BE2C (cell line): ENCODE results near the gene PIGL.

ENCODE experiments used
- DNase-seq: peaks from one replicate; pipeline ENCODE4 v3.0.0-alpha.2; 2020
- H3K27me3 ChIP-seq: fragments of 250-450 bp; sonication (Bioruptor Pico); 2 replicates; pipeline ENCODE4 v1.5.1; 2020; ENCODE audit warnings: mild to moderate bottlenecking
- H3K36me3 ChIP-seq: fragments of 250-450 bp; sonication (Bioruptor Pico); 2 replicates; pipeline ENCODE4 v1.5.1; 2020; ENCODE audit warnings: mild to moderate bottlenecking
- H3K4me1 ChIP-seq: fragments of 250-450 bp; sonication (Bioruptor Pico); 2 replicates; pipeline ENCODE4 v1.5.1; 2020
- H3K4me3 ChIP-seq: 2 replicates; pipeline ENCODE4 v1.5.1; 2011; ENCODE audit warnings: low read depth, low read length
- H3K9me3 ChIP-seq: fragments of 250-450 bp; sonication (Bioruptor Pico); 2 replicates; pipeline ENCODE4 v1.5.1; 2020
- TF ChIP-seq, protein P1 (sequence below): IDR thresholded peaks from 2 replicates; pipeline ENCODE4 v1.5.1; 2012; ENCODE audit warnings: mild to moderate bottlenecking, low read depth, low read length

Gene PIGL

DNA sequence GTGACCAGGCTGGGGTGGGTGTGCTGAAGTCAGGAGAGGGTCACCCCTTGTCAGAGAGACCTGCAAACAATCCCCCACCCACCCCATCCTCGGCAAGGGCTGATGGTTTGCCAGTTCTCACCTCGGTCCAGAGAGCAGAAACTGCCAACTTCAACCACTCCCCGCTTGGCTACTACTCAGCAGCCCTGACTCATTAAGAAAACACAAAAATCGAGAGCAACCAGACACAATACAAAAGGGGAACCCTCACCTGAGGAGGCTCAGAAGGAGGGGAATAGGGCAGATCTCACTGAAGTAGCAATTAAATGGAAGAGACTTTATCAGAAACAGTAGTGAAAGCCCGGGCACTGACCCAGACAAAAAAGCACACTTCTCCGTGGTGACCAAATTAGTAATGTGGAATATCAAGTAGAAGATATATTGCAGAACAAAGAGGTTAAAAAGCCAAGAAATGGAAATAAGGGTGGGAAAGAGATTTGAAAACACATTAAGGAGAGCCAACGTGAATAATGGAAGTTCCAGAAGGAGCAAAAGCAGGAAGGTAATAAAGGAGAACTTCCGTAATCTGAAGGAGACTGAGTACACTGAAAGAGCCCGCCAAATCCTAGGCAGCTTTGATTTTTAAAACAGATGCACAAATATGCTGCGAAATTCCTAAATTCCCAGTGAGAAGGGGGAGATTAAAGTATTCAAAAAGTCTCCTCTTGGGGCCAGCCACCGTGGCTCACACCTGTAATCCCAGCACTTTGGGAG is 112.7 kb downstream of the PIGL start:
- no peaks in the 10 kb centered on the region for H3K27me3 ChIP-seq
- no peaks in the 10 kb centered on the region for H3K4me1 ChIP-seq
- TF ChIP-seq, protein P1, sequence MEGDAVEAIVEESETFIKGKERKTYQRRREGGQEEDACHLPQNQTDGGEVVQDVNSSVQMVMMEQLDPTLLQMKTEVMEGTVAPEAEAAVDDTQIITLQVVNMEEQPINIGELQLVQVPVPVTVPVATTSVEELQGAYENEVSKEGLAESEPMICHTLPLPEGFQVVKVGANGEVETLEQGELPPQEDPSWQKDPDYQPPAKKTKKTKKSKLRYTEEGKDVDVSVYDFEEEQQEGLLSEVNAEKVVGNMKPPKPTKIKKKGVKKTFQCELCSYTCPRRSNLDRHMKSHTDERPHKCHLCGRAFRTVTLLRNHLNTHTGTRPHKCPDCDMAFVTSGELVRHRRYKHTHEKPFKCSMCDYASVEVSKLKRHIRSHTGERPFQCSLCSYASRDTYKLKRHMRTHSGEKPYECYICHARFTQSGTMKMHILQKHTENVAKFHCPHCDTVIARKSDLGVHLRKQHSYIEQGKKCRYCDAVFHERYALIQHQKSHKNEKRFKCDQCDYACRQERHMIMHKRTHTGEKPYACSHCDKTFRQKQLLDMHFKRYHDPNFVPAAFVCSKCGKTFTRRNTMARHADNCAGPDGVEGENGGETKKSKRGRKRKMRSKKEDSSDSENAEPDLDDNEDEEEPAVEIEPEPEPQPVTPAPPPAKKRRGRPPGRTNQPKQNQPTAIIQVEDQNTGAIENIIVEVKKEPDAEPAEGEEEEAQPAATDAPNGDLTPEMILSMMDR = no peak
- DNase-seq = no peak
- H3K9me3 ChIP-seq = no peaks in the 10 kb centered on the region
- H3K36me3 ChIP-seq = no peaks in the 10 kb centered on the region
- no peak overlapping the region for H3K4me3 ChIP-seq

DNA sequence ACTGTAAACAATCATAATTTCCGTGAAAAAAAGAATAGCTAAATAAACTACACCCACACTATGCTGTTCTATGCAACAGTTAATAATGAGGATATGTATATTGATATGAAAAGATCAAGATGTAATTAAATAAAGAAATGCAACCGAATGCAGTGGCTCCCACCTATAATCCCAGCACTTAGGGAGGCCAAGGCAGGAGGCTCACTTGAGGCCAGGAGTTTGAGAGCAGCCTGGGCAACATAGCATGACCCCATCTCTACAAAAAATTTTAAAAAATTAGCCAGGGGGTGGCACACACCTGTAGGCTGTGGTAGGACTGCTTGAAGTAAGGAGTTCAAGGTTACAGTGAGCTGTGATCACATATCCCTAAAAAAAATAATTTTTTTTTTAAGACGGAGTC is 121.4 kb downstream of the PIGL start:
- DNase-seq = no peak
- H3K9me3 ChIP-seq = no peaks in the 10 kb centered on the region
- no peak overlapping the region for H3K4me3 ChIP-seq
- no peaks in the 10 kb centered on the region for H3K27me3 ChIP-seq
- no peaks in the 10 kb centered on the region for H3K4me1 ChIP-seq
- H3K36me3 ChIP-seq = no peaks in the 10 kb centered on the region
- TF ChIP-seq, protein P1 = no peak

DNA sequence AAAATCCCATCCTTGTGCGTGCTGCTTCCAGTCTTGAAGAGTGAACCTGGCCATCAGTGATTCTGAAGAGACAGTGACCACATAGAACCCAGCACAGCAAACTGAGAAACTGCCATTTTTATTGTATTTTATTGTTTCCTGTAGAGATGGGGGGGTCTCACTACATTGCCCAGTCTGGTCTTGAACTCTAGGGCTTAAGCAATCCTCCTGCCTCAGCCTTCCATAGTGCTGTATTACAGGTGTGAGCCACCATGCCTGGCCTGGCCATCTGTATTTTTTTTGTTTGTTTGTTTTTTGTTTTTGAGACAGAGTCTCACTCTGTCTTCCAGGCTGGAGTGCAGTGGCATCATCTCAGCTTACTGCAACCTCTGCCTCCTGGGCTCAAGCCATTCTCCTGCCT is 122.4 kb downstream of the PIGL start:
- Histone ChIP-seq H3K36me3 (no peaks in the 10 kb centered on the region), H3K9me3 (no peaks in the 10 kb centered on the region), H3K4me1 (no peaks in the 10 kb centered on the region), H3K4me3 (no peak overlapping the region), H3K27me3 (no peaks in the 10 kb centered on the region)
- DNase-seq = no peak
- TF ChIP-seq, protein P1 = no peak

DNA sequence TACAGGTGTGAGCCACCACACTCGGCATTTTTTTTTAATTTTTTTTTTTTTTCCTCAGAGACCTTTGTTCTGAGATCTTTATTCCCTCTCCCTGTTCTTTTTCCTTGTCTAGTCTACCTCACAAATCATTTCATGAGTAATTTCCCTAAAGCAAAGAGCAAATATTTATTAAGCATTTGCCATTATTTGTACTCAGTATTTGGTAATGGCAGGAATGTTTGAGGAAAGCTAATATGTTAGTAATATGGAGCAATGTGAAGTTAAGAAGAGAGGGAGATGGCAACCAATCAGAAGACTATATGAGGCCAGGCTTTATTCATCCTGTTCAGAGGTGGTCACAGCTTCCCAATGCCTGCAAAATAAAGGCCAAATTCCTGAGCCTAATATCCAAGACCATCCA is 122.9 kb downstream of the PIGL start:
- Histone ChIP-seq H3K27me3 (no peaks in the 10 kb centered on the region), H3K36me3 (no peaks in the 10 kb centered on the region), H3K4me3 (no peak overlapping the region), H3K9me3 (no peaks in the 10 kb centered on the region), H3K4me1 (no peaks in the 10 kb centered on the region)
- TF ChIP-seq, protein P1 = no peak
- no peak for DNase-seq

DNA sequence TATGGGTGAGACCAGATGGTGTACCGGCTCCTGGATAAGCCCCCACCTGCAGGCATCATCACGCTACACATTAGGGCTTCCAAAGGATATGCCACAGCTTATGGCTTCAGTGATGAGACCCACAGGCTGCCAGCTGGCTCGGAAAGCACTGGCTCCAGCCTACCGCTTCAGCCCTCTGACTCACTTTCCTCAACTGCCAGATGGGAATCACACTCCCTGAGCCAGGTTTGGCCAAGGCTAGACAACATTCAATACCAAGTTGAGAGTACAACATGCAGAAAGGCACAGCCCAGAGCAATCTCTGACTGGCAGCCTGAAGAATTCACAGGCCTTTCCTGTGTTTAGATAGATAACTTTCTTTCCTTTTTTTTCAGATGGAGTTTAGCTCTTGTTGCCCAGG is 126.0 kb downstream of the PIGL start:
- Histone ChIP-seq H3K9me3 (no peaks in the 10 kb centered on the region), H3K27me3 (no peaks in the 10 kb centered on the region), H3K4me3 (no peak overlapping the region), H3K36me3 (peaks cover 5% of the 10 kb centered on the region; the same call in 1 of the 2 replicates), H3K4me1 (no peaks in the 10 kb centered on the region)
- no peak for DNase-seq
- TF ChIP-seq, protein P1 = no peak

DNA sequence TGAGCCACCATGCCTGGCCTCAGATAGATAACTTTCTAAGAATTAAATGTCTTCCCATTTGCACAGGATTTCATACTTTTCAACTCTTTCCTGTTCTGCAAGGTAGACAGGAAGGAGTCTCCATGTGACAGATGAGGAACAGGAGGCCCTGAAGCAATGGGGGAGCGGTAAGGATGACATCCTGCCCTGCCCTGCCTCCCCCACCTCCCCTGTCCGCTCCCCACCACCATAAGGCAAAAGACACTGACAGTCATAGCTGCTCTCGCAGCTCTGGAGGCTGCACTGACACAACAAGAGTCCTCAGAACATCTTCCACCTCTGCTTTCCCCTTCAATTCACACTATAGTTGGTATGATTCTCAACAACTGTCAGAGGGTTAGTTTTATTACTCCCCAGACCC is 126.6 kb downstream of the PIGL start:
- H3K36me3 ChIP-seq = peaks cover 9% of the 10 kb centered on the region
- H3K4me1 ChIP-seq = no peaks in the 10 kb centered on the region
- no peaks in the 10 kb centered on the region for H3K27me3 ChIP-seq
- H3K9me3 ChIP-seq = no peaks in the 10 kb centered on the region
- DNase-seq = no peak
- TF ChIP-seq, protein P1 = no peak
- H3K4me3 ChIP-seq = no peak overlapping the region
